Sigmoid colon (tissue), 7 donors: ENCODE data around the gene IMMP2L. TPM values are rescaled to one million over a fixed set of nuclear protein-coding genes. Genes with fewer than 3 reads are reported as not detected.

ENCODE experiments used
- DNase-seq: peaks from one replicate; pipeline ENCODE4 v3.0.0-alpha.2; 2019
- H3K27ac ChIP-seq, 4 donors: fragments of 200-600 bp; sonication (generic); one replicate each; pipeline ENCODE4 v1.5.1; 2016 to 2019; ENCODE audit warnings: mild to moderate bottlenecking in 1 of 4
- H3K27me3 ChIP-seq, 3 donors: fragments of 200-600 bp; sonication (generic); one replicate each; pipeline ENCODE4 v1.5.1; 2019; ENCODE audit warnings: mild to moderate bottlenecking in 1 of 3
- H3K36me3 ChIP-seq, 4 donors: fragments of 200-600 bp; sonication (generic); one replicate each; pipeline ENCODE4 v1.5.1; 2016 to 2019
- H3K4me1 ChIP-seq, 4 donors: fragments of 200-600 bp; sonication (generic); one replicate each; pipeline ENCODE4 v1.5.1; 2017 to 2019
- H3K4me3 ChIP-seq, 4 donors: fragments of 200-600 bp; sonication (generic); one replicate each; pipeline ENCODE4 v1.5.1; 2017 to 2019; ENCODE audit warnings: mild to moderate bottlenecking in 2 of 4, moderate library complexity in 1 of 4
- H3K9me3 ChIP-seq, 4 donors: fragments of 200-600 bp in 3 of 4; sonication (generic) in 3 of 4; one replicate each; pipeline versions ENCODE4 v1.5.1 to v1.6.1; 2013 to 2019
- EP300 ChIP-seq, 4 donors: sonication (generic); formaldehyde crosslinking; IDR thresholded peaks; one replicate each; pipeline ENCODE4 v1.6.1; 2017; ENCODE audit warnings: antibody characterized with exemption in 4 of 4
- POLR2A ChIP-seq, 2 donors: fragments of 450-650 bp; IDR thresholded peaks; one replicate each; pipeline ENCODE4 v1.6.1; 2016; ENCODE audit warnings: antibody characterized with exemption in 2 of 2, mild to moderate bottlenecking in 2 of 2, moderate library complexity in 2 of 2
- POLR2AphosphoS5 ChIP-seq, 4 donors: sonication (generic); formaldehyde crosslinking; IDR thresholded peaks; one replicate each; pipeline ENCODE4 v1.6.1; 2017; ENCODE audit warnings: antibody characterized with exemption in 4 of 4
- whole genome bisulfite sequencing, 2 donors: extraction: QIAGEN DNeasy Blood & Tissue Kit; methylation state at CpG; one replicate each; pipeline ENCODE4 v1.1.7; 2013; 5-methylcytosine and 5-hydroxymethylcytosine counted together
- intact Hi-C: fragments of 100-400 bp; cut with DNase I; formaldehyde crosslinking; loops from one replicate; pipeline ENCODE4 v1.15.1; 2023
- polyA plus RNA-seq, 3 donors: library from polyadenylated mRNA; stranded (reverse); fragments of 200-250 nt; gene quantifications; one replicate each; pipeline ENCODE4 v1.2.3, GENCODE V29; 2013
- total RNA-seq, 4 donors: library from RNA; depleted of rRNA; stranded (reverse); fragments of >200 nt; gene quantifications; one replicate each; pipeline ENCODE4 v1.1.0, GENCODE V29; 2016
- TF ChIP-seq, protein P1 (sequence below), 4 experiments: fragments of 450-650 bp in 3 of 4; fragments of 200-600 bp in 1 of 4; IDR thresholded peaks; one replicate each; pipeline ENCODE4 v1.5.1; 2016 to 2019; ENCODE audit warnings: antibody characterized with exemption in 4 of 4, mild to moderate bottlenecking in 3 of 4, moderate library complexity in 2 of 4
- donor health status: healthy with polysubstance abuse.
- donor health status: Bipolar disorder and iron deficiency.
- donor health status: healthy.

Gene IMMP2L
- total and polyA plus RNA-seq, 7 donors = 2.5 to 57.9 (median 18.5) TPM

- 90 to 93% methylated on average over 6 of the region's 6 CpGs for WGBS, 2 donors
- H3K27me3 ChIP-seq = no peaks in the 10 kb centered on the region
- H3K27ac ChIP-seq = no peak overlapping the region
- no peaks in the 10 kb centered on the region for H3K36me3 ChIP-seq
- H3K9me3 ChIP-seq = no peaks in the 10 kb centered on the region
- DNase-seq = no peak
- no peak for TF ChIP-seq POLR2A (IDR thresholded peaks at IDR 0.05)
- TF ChIP-seq POLR2AphosphoS5 (IDR thresholded peaks at IDR 0.05) = no peak
- intact Hi-C loops = no loop called here
- H3K4me3 ChIP-seq = no peak overlapping the region
- peaks cover 0 to 5% (median 0%) of the 10 kb centered on the region in 4 donors for H3K4me1 ChIP-seq
These were observed 197.9 kb downstream of the IMMP2L start for GRCh38 chr7:111364413-111364812.

- Histone ChIP-seq H3K4me3 (no peak overlapping the region), H3K27ac (no peak overlapping the region), H3K4me1 (peaks cover 0 to 5% (median 0%) of the 10 kb centered on the region in 4 donors), H3K27me3 (no peaks in the 10 kb centered on the region), H3K9me3 (no peaks in the 10 kb centered on the region), H3K36me3 (no peaks in the 10 kb centered on the region)
- TF ChIP-seq EP300 (IDR thresholded peaks at IDR 0.05) (no peak), POLR2A (IDR thresholded peaks at IDR 0.05) (no peak), POLR2AphosphoS5 (IDR thresholded peaks at IDR 0.05) (no peak)
- TF ChIP-seq, protein P1, sequence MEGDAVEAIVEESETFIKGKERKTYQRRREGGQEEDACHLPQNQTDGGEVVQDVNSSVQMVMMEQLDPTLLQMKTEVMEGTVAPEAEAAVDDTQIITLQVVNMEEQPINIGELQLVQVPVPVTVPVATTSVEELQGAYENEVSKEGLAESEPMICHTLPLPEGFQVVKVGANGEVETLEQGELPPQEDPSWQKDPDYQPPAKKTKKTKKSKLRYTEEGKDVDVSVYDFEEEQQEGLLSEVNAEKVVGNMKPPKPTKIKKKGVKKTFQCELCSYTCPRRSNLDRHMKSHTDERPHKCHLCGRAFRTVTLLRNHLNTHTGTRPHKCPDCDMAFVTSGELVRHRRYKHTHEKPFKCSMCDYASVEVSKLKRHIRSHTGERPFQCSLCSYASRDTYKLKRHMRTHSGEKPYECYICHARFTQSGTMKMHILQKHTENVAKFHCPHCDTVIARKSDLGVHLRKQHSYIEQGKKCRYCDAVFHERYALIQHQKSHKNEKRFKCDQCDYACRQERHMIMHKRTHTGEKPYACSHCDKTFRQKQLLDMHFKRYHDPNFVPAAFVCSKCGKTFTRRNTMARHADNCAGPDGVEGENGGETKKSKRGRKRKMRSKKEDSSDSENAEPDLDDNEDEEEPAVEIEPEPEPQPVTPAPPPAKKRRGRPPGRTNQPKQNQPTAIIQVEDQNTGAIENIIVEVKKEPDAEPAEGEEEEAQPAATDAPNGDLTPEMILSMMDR (IDR thresholded peaks at IDR 0.05) = no peak
- WGBS, 2 donors = 83 to 84% methylated on average over 1 of the region's 1 CpG
- DNase-seq = no peak
- intact Hi-C loops = no loop called here
These were observed 199.2 kb downstream of the IMMP2L start for GRCh38 chr7:111363099-111363498.

DNA sequence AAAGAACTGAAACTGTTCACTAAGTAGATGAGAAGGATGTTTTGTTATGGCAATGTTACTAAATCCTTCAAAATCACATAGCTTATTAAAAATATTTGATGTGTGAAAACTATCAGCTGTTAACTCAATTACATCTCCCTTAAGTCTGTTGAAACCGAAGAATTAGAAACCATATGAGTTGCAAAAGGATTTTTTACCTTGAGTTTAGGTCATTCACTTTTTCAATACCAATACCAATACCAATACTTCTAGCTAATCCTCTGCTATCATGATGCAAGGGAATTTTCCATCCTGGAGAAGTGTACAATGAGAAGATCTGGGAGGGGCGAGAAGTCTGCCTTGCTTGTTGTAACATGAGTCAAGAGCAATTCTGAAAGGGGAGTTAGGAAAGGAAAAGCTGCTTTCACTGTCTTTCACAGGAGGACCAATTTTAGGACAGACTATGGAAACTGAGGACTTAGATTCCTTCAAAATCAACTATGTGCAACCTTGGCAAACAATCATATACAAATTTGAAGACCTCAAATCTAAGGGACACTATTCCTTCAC, 199.7 kb downstream of the IMMP2L start:
- peaks cover 0 to 5% (median 0%) of the 10 kb centered on the region in 4 donors for H3K4me1 ChIP-seq
- no peaks in the 10 kb centered on the region for H3K36me3 ChIP-seq
- intact Hi-C loops = no loop called here
- H3K27ac ChIP-seq = no peak overlapping the region
- H3K27me3 ChIP-seq = no peaks in the 10 kb centered on the region
- TF ChIP-seq POLR2A (IDR thresholded peaks at IDR 0.05) (no peak), POLR2AphosphoS5 (IDR thresholded peaks at IDR 0.05) (no peak), EP300 (IDR thresholded peaks at IDR 0.05) (no peak)
- TF ChIP-seq, protein P1 (IDR thresholded peaks at IDR 0.05) = no peak
- H3K4me3 ChIP-seq = no peak overlapping the region
- 89 to 91% methylated on average over 2 of the region's 2 CpGs for WGBS, 2 donors
- no peaks in the 10 kb centered on the region for H3K9me3 ChIP-seq
- no peak for DNase-seq

DNA sequence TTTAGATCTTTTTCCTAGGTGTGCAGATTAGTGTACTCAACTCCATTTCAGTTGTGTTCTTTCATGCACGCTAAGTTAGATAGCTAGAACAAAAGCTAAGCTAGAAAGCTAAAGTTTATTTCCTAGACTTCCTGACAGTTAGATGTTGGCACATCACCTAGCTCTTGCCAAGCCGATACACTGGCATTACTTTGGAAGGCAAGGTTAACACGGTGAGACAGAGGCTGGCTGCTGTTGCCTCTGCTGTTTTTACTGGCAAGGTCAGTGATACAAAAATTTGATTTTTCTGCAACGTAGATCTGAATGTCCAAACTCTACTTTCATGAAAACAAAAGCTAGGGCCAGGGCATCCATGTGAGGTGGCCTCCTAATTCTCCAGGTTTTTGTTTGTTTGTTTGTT, 203.4 kb downstream of the IMMP2L start:
- intact Hi-C loops = no loop called here
- Histone ChIP-seq H3K27me3 (no peaks in the 10 kb centered on the region), H3K4me1 (peaks cover 0 to 5% (median 0%) of the 10 kb centered on the region in 4 donors), H3K9me3 (no peaks in the 10 kb centered on the region), H3K4me3 (no peak overlapping the region), H3K36me3 (no peaks in the 10 kb centered on the region), H3K27ac (no peak overlapping the region)
- WGBS, 2 donors = 93 to 94% methylated on average over 4 of the region's 4 CpGs
- TF ChIP-seq, protein P1 (IDR thresholded peaks at IDR 0.05) = no peak
- TF ChIP-seq EP300 (IDR thresholded peaks at IDR 0.05) = no peak
- TF ChIP-seq POLR2A (IDR thresholded peaks at IDR 0.05) = no peak
- no peak for TF ChIP-seq POLR2AphosphoS5 (IDR thresholded peaks at IDR 0.05)
- DNase-seq = no peak

GRCh38 chr7:111357691-111358090, 204.6 kb downstream of the IMMP2L start:
- no peak overlapping the region for H3K27ac ChIP-seq
- H3K36me3 ChIP-seq = no peaks in the 10 kb centered on the region
- no peak for DNase-seq
- no peak overlapping the region for H3K4me3 ChIP-seq
- intact Hi-C loops = no loop called here
- H3K9me3 ChIP-seq = no peaks in the 10 kb centered on the region
- no peaks in the 10 kb centered on the region for H3K27me3 ChIP-seq
- TF ChIP-seq POLR2AphosphoS5 (IDR thresholded peaks at IDR 0.05) (no peak), POLR2A (IDR thresholded peaks at IDR 0.05) (no peak), EP300 (IDR thresholded peaks at IDR 0.05) (no peak)
- TF ChIP-seq, protein P1 (IDR thresholded peaks at IDR 0.05) = no peak
- H3K4me1 ChIP-seq = no peaks in the 10 kb centered on the region
